ENCODE data around the gene BANK1. TPM values are rescaled to one million over a fixed set of nuclear protein-coding genes. Genes with fewer than 3 reads are reported as not detected.

BANK1 gene
- total RNA-seq, 6 donors from 2014 or later = 7.6 to 29.3 (median 11.4) TPM

- Histone ChIP-seq H3K27ac (no peak overlapping the region), H3K9me3 (no peaks in the 10 kb centered on the region), H3K4me3 (no peak overlapping the region), H3K4me1 (no peaks in the 10 kb centered on the region), H3K27me3 (no peaks in the 10 kb centered on the region), H3K36me3 (no peaks in the 10 kb centered on the region)
- 82 to 93% methylated on average over 2 of the region's 2 CpGs for WGBS, 2 donors
- ATAC-seq (ENCODE audit: low FRiP score in 2 of 2) = no peak
- TF ChIP-seq CTCF (IDR thresholded peaks at IDR 0.05) (no peak), POLR2AphosphoS5 (IDR thresholded peaks at IDR 0.05) (no peak), EP300 (IDR thresholded peaks at IDR 0.05) (no peak), POLR2A (IDR thresholded peaks at IDR 0.05) (no peak)
- no peak for DNase-seq
Observed at GRCh38 chr4:102007959-102008425, 217.5 kb downstream of the BANK1 start.

GRCh38 chr4:102008711-102009110 is 218.2 kb downstream of the BANK1 start:
- Histone ChIP-seq H3K27ac (no peak overlapping the region), H3K36me3 (no peaks in the 10 kb centered on the region), H3K4me1 (no peaks in the 10 kb centered on the region), H3K27me3 (no peaks in the 10 kb centered on the region), H3K9me3 (no peaks in the 10 kb centered on the region), H3K4me3 (no peak overlapping the region)
- no peak for ATAC-seq (ENCODE audit: low FRiP score in 2 of 2)
- no peak for DNase-seq
- WGBS, 2 donors = 60 to 69% methylated on average over 3 of the region's 3 CpGs
- TF ChIP-seq CTCF (IDR thresholded peaks at IDR 0.05) = no peak
- TF ChIP-seq POLR2A (IDR thresholded peaks at IDR 0.05) = no peak
- TF ChIP-seq EP300 (IDR thresholded peaks at IDR 0.05) = no peak
- no peak for TF ChIP-seq POLR2AphosphoS5 (IDR thresholded peaks at IDR 0.05)

GRCh38 chr4:102022343-102022742 is 231.8 kb downstream of the BANK1 start:
- Histone ChIP-seq H3K27me3 (no peaks in the 10 kb centered on the region), H3K36me3 (no peaks in the 10 kb centered on the region), H3K4me1 (no peaks in the 10 kb centered on the region), H3K27ac (no peak overlapping the region), H3K4me3 (no peak overlapping the region), H3K9me3 (no peaks in the 10 kb centered on the region)
- DNase-seq (no peak), ATAC-seq (ENCODE audit: low FRiP score in 2 of 2) (no peak)
- no peak for TF ChIP-seq CTCF (IDR thresholded peaks at IDR 0.05)
- TF ChIP-seq EP300 (IDR thresholded peaks at IDR 0.05) = no peak
- no peak for TF ChIP-seq POLR2AphosphoS5 (IDR thresholded peaks at IDR 0.05)
- WGBS, 2 donors = 65 to 84% methylated on average over 2 of the region's 2 CpGs

GRCh38 chr4:102027961-102028360 is 237.4 kb downstream of the BANK1 start:
- Histone ChIP-seq H3K27ac (no peak overlapping the region), H3K27me3 (no peaks in the 10 kb centered on the region), H3K36me3 (no peaks in the 10 kb centered on the region), H3K9me3 (no peaks in the 10 kb centered on the region), H3K4me1 (no peaks in the 10 kb centered on the region), H3K4me3 (no peak overlapping the region)
- DNase-seq (no peak), ATAC-seq (ENCODE audit: low FRiP score in 2 of 2) (no peak)
- WGBS, 2 donors = 84 to 87% methylated on average over 4 of the region's 4 CpGs
- TF ChIP-seq CTCF (IDR thresholded peaks at IDR 0.05) = no peak
- TF ChIP-seq POLR2A (IDR thresholded peaks at IDR 0.05) = no peak
- TF ChIP-seq EP300 (IDR thresholded peaks at IDR 0.05) = no peak
- TF ChIP-seq POLR2AphosphoS5 (IDR thresholded peaks at IDR 0.05) = no peak

- ATAC-seq (ENCODE audit: low FRiP score in 2 of 2) = no peak
- DNase-seq = no peak
- H3K27ac ChIP-seq = no peak overlapping the region
- TF ChIP-seq EP300 (IDR thresholded peaks at IDR 0.05) = no peak
- TF ChIP-seq POLR2A (IDR thresholded peaks at IDR 0.05) = no peak
- TF ChIP-seq POLR2AphosphoS5 (IDR thresholded peaks at IDR 0.05) = no peak
- 78 to 79% methylated on average over 2 of the region's 2 CpGs for WGBS, 2 donors
- no peaks in the 10 kb centered on the region for H3K36me3 ChIP-seq
- H3K4me3 ChIP-seq = no peak overlapping the region
- H3K4me1 ChIP-seq = no peaks in the 10 kb centered on the region
- no peaks in the 10 kb centered on the region for H3K27me3 ChIP-seq
- H3K9me3 ChIP-seq = no peaks in the 10 kb centered on the region
Observed at GRCh38 chr4:102031406-102031805, 240.9 kb downstream of the BANK1 start.

All from upper lobe of left lung (tissue), 6 donors.